Measurements from ENCODE around the gene RICTOR. TPM values are rescaled to one million over a fixed set of nuclear protein-coding genes. Genes with fewer than 3 reads are reported as not detected.

RICTOR gene
- total RNA-seq, 1 experiment from 2014 or later: 25.7 TPM

DNA sequence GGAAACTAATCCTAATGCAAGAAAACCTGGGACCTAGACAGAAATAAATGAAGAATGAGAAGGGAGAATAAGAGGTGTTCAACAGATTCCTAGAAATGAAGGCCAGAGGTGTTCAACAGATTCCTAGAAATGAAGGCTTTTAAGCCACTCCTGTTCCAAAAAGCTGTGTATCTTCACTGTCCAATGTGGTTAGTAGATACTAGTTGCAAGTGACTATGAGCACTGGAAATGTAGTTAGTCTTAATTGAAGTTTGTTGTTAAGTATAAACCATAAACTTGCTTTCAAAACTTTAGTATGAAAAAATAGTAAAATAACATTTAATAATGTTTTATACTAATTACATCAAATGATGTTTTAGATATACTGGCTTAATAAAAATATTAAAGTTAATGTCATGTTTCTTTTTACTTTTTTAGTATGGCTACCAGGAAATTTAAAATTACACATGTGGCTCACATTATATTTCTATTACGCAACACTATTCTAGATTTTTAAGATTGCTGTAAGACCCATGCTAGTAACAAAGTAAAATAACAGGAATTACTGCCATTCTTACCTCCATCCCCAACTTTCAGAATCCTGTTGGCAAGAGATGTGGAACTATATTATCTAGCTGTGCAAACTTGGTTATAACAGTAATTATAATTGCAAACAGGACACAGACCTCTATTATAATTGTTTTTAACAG is 57.5 kb downstream of the RICTOR start:
- peaks cover 9% of the 10 kb centered on the region for H3K9me3 Mint-ChIP-seq (ENCODE audit: unreplicated experiment)
- Histone ChIP-seq H3K9me3 (peaks cover 6% of the 10 kb centered on the region), H3K4me1 (peaks cover 8% of the 10 kb centered on the region; the same call in 1 of the 2 replicates), H3K4me3 (ENCODE audit: low read depth, low read length) (no peak overlapping the region), H3K27me3 (replicated peaks; ENCODE audit: control insufficient read depth, insufficient read depth, low read length) (no peaks in the 10 kb centered on the region), H3K36me3 (ENCODE audit: control insufficient read depth, insufficient read depth, low read length) (no peaks in the 10 kb centered on the region; the same call in 1 of the 2 replicates)
- intact Hi-C loops (cut with micrococcal nuclease; ENCODE audit: unreplicated experiment): no loop called here
- peaks cover 11% of the 10 kb centered on the region for H3K36me3 Mint-ChIP-seq (ENCODE audit: insufficient read depth, unreplicated experiment)
- H3K4me3 Mint-ChIP-seq (ENCODE audit: unreplicated experiment): no peak overlapping the region
- H3K27ac Mint-ChIP-seq (ENCODE audit: unreplicated experiment): no peak overlapping the region
- no peaks in the 10 kb centered on the region for H3K27me3 Mint-ChIP-seq (ENCODE audit: insufficient read depth, unreplicated experiment)
- no peak for DNase-seq
- TF ChIP-seq, protein P1, sequence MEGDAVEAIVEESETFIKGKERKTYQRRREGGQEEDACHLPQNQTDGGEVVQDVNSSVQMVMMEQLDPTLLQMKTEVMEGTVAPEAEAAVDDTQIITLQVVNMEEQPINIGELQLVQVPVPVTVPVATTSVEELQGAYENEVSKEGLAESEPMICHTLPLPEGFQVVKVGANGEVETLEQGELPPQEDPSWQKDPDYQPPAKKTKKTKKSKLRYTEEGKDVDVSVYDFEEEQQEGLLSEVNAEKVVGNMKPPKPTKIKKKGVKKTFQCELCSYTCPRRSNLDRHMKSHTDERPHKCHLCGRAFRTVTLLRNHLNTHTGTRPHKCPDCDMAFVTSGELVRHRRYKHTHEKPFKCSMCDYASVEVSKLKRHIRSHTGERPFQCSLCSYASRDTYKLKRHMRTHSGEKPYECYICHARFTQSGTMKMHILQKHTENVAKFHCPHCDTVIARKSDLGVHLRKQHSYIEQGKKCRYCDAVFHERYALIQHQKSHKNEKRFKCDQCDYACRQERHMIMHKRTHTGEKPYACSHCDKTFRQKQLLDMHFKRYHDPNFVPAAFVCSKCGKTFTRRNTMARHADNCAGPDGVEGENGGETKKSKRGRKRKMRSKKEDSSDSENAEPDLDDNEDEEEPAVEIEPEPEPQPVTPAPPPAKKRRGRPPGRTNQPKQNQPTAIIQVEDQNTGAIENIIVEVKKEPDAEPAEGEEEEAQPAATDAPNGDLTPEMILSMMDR (IDR thresholded peaks at IDR 0.05; ENCODE audit: insufficient read depth in 1 of 2, low read depth in 1 of 2, low read length in 1 of 2, severe bottlenecking in 1 of 2, unreplicated experiment in 1 of 2): no peak
- ChIA-PET POLR2A (no interaction called here), CTCF (no interaction called here)
- no TSS peak for BruUV-seq (replicated peaks)
- peaks cover 12% of the 10 kb centered on the region for H3K4me1 Mint-ChIP-seq (ENCODE audit: low read depth, unreplicated experiment)

DNA sequence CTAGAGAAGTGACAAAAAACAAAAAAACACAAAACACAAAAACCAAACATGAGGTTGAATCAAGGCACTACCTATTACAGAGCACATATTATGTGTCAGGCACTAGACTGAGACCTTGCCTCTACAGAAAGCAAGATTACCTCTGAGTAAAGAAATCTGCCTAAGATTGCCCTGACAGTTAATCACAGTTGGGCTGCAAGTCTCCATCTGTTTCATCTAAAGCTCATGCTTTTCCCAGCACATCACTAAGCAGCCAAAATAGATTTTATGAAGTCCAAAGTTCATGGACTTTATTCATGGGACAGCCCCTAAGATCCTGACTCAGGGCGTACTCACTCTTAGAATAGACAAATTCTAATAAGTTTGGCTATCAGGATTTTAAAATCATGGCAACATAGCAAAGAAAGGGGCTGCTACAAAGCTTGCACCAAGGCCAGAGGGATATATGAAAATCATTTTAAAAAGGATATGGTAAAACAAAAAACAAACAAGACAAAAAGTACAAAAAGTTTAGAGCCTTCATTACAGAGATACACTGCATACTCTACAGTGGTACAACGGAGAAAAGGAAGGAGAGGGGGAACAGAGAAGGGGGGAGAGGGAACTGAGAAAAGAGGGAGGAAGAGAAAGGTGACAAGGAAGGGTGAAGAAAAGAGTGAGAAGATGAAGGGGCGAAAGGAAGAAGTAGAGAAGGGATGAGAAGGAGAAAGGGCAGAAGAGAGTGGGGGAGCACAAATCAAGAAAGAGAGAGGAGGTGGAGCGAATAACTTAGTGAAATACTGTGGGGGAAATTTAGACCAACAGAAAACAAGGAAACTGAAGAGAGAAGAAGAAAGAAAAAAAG is 58.2 kb downstream of the RICTOR start:
- TF ChIP-seq, protein P1 (IDR thresholded peaks at IDR 0.05; ENCODE audit: insufficient read depth in 1 of 2, low read depth in 1 of 2, low read length in 1 of 2, severe bottlenecking in 1 of 2, unreplicated experiment in 1 of 2): no peak
- intact Hi-C loops (cut with micrococcal nuclease; ENCODE audit: unreplicated experiment): no loop called here
- H3K4me1 ChIP-seq: peaks cover 8% of the 10 kb centered on the region; the same call in 1 of the 2 replicates
- peaks cover 13% of the 10 kb centered on the region for H3K9me3 ChIP-seq
- POLR2A ChIA-PET: interaction anchor here (0.6 kb wide), 1 partner anchor 354 kb away, joined by 8 read pairs; no protein-coding TSS in a partner anchor
- Mint-ChIP-seq H3K27ac (ENCODE audit: unreplicated experiment) (no peak overlapping the region), H3K9me3 (ENCODE audit: unreplicated experiment) (peaks cover 10% of the 10 kb centered on the region), H3K4me1 (ENCODE audit: low read depth, unreplicated experiment) (peaks cover 12% of the 10 kb centered on the region), H3K4me3 (ENCODE audit: unreplicated experiment) (no peak overlapping the region), H3K27me3 (ENCODE audit: insufficient read depth, unreplicated experiment) (no peaks in the 10 kb centered on the region), H3K36me3 (ENCODE audit: insufficient read depth, unreplicated experiment) (peaks cover 15% of the 10 kb centered on the region)
- peaks cover 3% of the 10 kb centered on the region for H3K36me3 ChIP-seq (ENCODE audit: control insufficient read depth, insufficient read depth, low read length)
- DNase-seq: no peak
- no peaks in the 10 kb centered on the region for H3K27me3 ChIP-seq (replicated peaks; ENCODE audit: control insufficient read depth, insufficient read depth, low read length)
- CTCF ChIA-PET: interaction anchor here (0.7 to 1.0 kb wide), 2 partner anchors 10 to 65 kb away, joined by 3 to 4 read pairs; no protein-coding TSS in a partner anchor
- no TSS peak for BruUV-seq (replicated peaks)
- no peak overlapping the region for H3K4me3 ChIP-seq (ENCODE audit: low read depth, low read length)

DNA sequence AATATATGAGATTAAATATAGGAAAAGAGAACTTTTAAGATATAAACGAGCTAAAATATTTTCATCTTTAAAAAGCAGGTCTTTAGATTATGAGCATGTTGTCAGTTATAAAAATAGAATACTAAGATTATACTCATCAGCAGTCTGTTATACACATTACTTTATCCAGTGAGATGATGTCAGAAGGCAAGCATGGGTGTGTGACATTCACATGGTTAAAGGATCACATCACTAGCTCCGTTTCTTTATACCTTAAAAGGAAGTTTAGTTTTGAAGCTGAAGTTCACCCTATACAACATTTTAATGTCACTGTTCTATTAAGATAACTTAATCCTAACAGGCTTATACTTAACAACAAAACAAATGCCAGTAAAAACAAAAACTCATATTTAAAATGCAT is 59.6 kb downstream of the RICTOR start:
- TF ChIP-seq, protein P1 (IDR thresholded peaks at IDR 0.05; ENCODE audit: insufficient read depth in 1 of 2, low read depth in 1 of 2, low read length in 1 of 2, severe bottlenecking in 1 of 2, unreplicated experiment in 1 of 2): no peak
- peaks cover 8% of the 10 kb centered on the region; the same call in 1 of the 2 replicates for H3K4me1 ChIP-seq
- BruUV-seq (replicated peaks): no TSS peak
- peaks cover 26% of the 10 kb centered on the region for H3K36me3 Mint-ChIP-seq (ENCODE audit: insufficient read depth, unreplicated experiment)
- H3K36me3 ChIP-seq (ENCODE audit: control insufficient read depth, insufficient read depth, low read length): peaks cover 4% of the 10 kb centered on the region
- ChIA-PET POLR2A (no interaction called here), CTCF (no interaction called here)
- H3K9me3 ChIP-seq: peaks cover 16% of the 10 kb centered on the region
- peaks cover 12% of the 10 kb centered on the region for H3K4me1 Mint-ChIP-seq (ENCODE audit: low read depth, unreplicated experiment)
- no peak overlapping the region for H3K4me3 Mint-ChIP-seq (ENCODE audit: unreplicated experiment)
- H3K27me3 ChIP-seq (replicated peaks; ENCODE audit: control insufficient read depth, insufficient read depth, low read length): no peaks in the 10 kb centered on the region
- no peaks in the 10 kb centered on the region for H3K27me3 Mint-ChIP-seq (ENCODE audit: insufficient read depth, unreplicated experiment)
- no peak for DNase-seq
- no peak overlapping the region for H3K27ac Mint-ChIP-seq (ENCODE audit: unreplicated experiment)
- peaks cover 19% of the 10 kb centered on the region for H3K9me3 Mint-ChIP-seq (ENCODE audit: unreplicated experiment)
- no peak overlapping the region for H3K4me3 ChIP-seq (ENCODE audit: low read depth, low read length)
- intact Hi-C loops (cut with micrococcal nuclease; ENCODE audit: unreplicated experiment): no loop called here

Data from Caco-2 (cell line).